ENCODE results near the gene PRKAR2A. TPM values are rescaled to one million over a fixed set of nuclear protein-coding genes. Genes with fewer than 3 reads are reported as not detected.
"Not testable (repeated sequence)": the region's sequence is repeated elsewhere in the genome, so short reads cannot be mapped to it uniquely, and the experiment has no call there.

The PRKAR2A gene
- total RNA-seq, 1 experiment from 2014 or later, result 61.3 TPM

- Mint-ChIP-seq H3K27me3 (ENCODE audit: insufficient read depth, unreplicated experiment) (no peaks in the 10 kb centered on the region), H3K36me3 (ENCODE audit: insufficient read depth, unreplicated experiment) (peaks cover 22% of the 10 kb centered on the region), H3K4me3 (ENCODE audit: unreplicated experiment) (no peak overlapping the region), H3K27ac (ENCODE audit: low read depth, unreplicated experiment) (peak overlapping the region; percentile 59), H3K9me3 (ENCODE audit: unreplicated experiment) (no peaks in the 10 kb centered on the region), H3K4me1 (ENCODE audit: insufficient read depth, unreplicated experiment) (peaks cover 16% of the 10 kb centered on the region)
- ChIA-PET POLR2A (no interaction called here), CTCF (interaction anchor here (1.2 kb wide), 1 partner anchor 59 kb away, joined by 4 read pairs; no protein-coding TSS in a partner anchor)
- peak; percentile 87 for DNase-seq (ENCODE audit: unreplicated experiment)
- TF ChIP-seq CTCF (IDR thresholded peaks at IDR 0.05; ENCODE audit: unreplicated experiment), result no peak
- intact Hi-C loops (cut with micrococcal nuclease), result loop anchor here (10.0 kb wide), 1 partner anchor 46 kb away; the partner anchor contains the start of gene PRKAR2A
- BruUV-seq (replicated peaks), result no TSS peak
Observed at GRCh38 chr3:48798998-48799397, 48.7 kb downstream of the PRKAR2A start.

GRCh38 chr3:48797626-48798025, 50.0 kb downstream of the PRKAR2A start:
- ChIA-PET POLR2A (no interaction called here), CTCF (no interaction called here)
- intact Hi-C loops (cut with micrococcal nuclease), result loop anchor here (10.0 kb wide), 1 partner anchor 47 kb away; the partner anchor contains the start of gene PRKAR2A
- Mint-ChIP-seq H3K27ac (ENCODE audit: low read depth, unreplicated experiment) (no peak overlapping the region), H3K27me3 (ENCODE audit: insufficient read depth, unreplicated experiment) (no peaks in the 10 kb centered on the region), H3K9me3 (ENCODE audit: unreplicated experiment) (no peaks in the 10 kb centered on the region), H3K4me1 (ENCODE audit: insufficient read depth, unreplicated experiment) (peaks cover 16% of the 10 kb centered on the region), H3K36me3 (ENCODE audit: insufficient read depth, unreplicated experiment) (peaks cover 18% of the 10 kb centered on the region), H3K4me3 (ENCODE audit: unreplicated experiment) (no peak overlapping the region)
- no peak for TF ChIP-seq CTCF (IDR thresholded peaks at IDR 0.05; ENCODE audit: unreplicated experiment)
- DNase-seq (ENCODE audit: unreplicated experiment), result peak; percentile 51
- no TSS peak for BruUV-seq (replicated peaks)

GRCh38 chr3:48795997-48796732, 51.5 kb downstream of the PRKAR2A start:
- Mint-ChIP-seq H3K27ac (ENCODE audit: low read depth, unreplicated experiment) (no peak overlapping the region), H3K4me1 (ENCODE audit: insufficient read depth, unreplicated experiment) (peaks cover 16% of the 10 kb centered on the region), H3K27me3 (ENCODE audit: insufficient read depth, unreplicated experiment) (no peaks in the 10 kb centered on the region), H3K4me3 (ENCODE audit: unreplicated experiment) (no peak overlapping the region), H3K36me3 (ENCODE audit: insufficient read depth, unreplicated experiment) (peaks cover 28% of the 10 kb centered on the region), H3K9me3 (ENCODE audit: unreplicated experiment) (no peaks in the 10 kb centered on the region)
- peak; percentile 32 for DNase-seq (ENCODE audit: unreplicated experiment)
- BruUV-seq (replicated peaks), result no TSS peak
- intact Hi-C loops (cut with micrococcal nuclease), result loop anchor here (10.0 kb wide), 1 partner anchor 49 kb away; the partner anchor contains the start of gene PRKAR2A
- no peak for TF ChIP-seq CTCF (IDR thresholded peaks at IDR 0.05; ENCODE audit: unreplicated experiment)
- ChIA-PET POLR2A (interaction anchor here (0.6 to 0.9 kb wide), 2 partner anchors 31 to 101 kb away, joined by 3 to 4 read pairs; no protein-coding TSS in a partner anchor), CTCF (interaction anchor here (1.2 kb wide), 2 partner anchors 8 to 30 kb away, joined by 3 read pairs; no protein-coding TSS in a partner anchor)

- H3K4me3 Mint-ChIP-seq (ENCODE audit: unreplicated experiment); DNase-seq (ENCODE audit: unreplicated experiment); CTCF ChIA-PET; H3K27ac Mint-ChIP-seq (ENCODE audit: low read depth, unreplicated experiment); H3K9me3 Mint-ChIP-seq (ENCODE audit: unreplicated experiment); BruUV-seq (replicated peaks); H3K27me3 Mint-ChIP-seq (ENCODE audit: insufficient read depth, unreplicated experiment); POLR2A ChIA-PET: not testable (repeated sequence)
- Mint-ChIP-seq H3K36me3 (ENCODE audit: insufficient read depth, unreplicated experiment) (peaks cover 33% of the 10 kb centered on the region), H3K4me1 (ENCODE audit: insufficient read depth, unreplicated experiment) (peaks cover 11% of the 10 kb centered on the region)
- intact Hi-C loops (cut with micrococcal nuclease), result loop anchor here (10.0 kb wide), 1 partner anchor 51 kb away; the partner anchor contains the start of gene PRKAR2A
Observed at GRCh38 chr3:48793484-48793883, 54.2 kb downstream of the PRKAR2A start.

Data from MCF 10A (cell line).